Heart left ventricle (tissue), 16 donors: ENCODE results near the gene CYP2U1. TPM values are rescaled to one million over a fixed set of nuclear protein-coding genes. Genes with fewer than 3 reads are reported as not detected.

ENCODE experiments used
- ATAC-seq, 4 donors: fragments of 200-7000 bp; cut with Tn5 transposase; one replicate each; pipeline ENCODE4 v1.9.1; 2020 to 2022; ENCODE audit warnings: moderate library complexity in 4 of 4, mild to moderate bottlenecking in 3 of 4, moderate number of reproducible peaks in 1 of 4
- DNase-seq, 5 donors: peaks; one replicate each; pipeline ENCODE4 v3.0.0-alpha.2; 2020
- H3K27ac ChIP-seq, 12 donors: fragments of 200-600 bp; sonication (generic) in 4 of 12; one replicate each; pipeline versions ENCODE4 v1.5.0 to v1.8.0; 2016 to 2022; ENCODE audit warnings: mild to moderate bottlenecking in 2 of 12
- H3K27me3 ChIP-seq, 9 donors: fragments of 200-600 bp; sonication (generic) in 2 of 9; one replicate each; pipeline versions ENCODE4 v1.5.1 to v1.8.0; 2016 to 2022; ENCODE audit warnings: mild to moderate bottlenecking in 3 of 9
- H3K36me3 ChIP-seq, 9 donors: fragments of 200-600 bp; sonication (generic) in 2 of 9; one replicate each; pipeline versions ENCODE4 v1.5.0 to v1.8.0; 2018 to 2022; ENCODE audit warnings: mild to moderate bottlenecking in 2 of 9
- H3K4me1 ChIP-seq, 12 donors: fragments of 200-600 bp; sonication (generic) in 4 of 12; one replicate each; pipeline versions ENCODE4 v1.5.0 to v1.8.0; 2016 to 2022; ENCODE audit warnings: mild to moderate bottlenecking in 3 of 12
- H3K4me3 ChIP-seq, 12 donors: fragments of 200-600 bp; sonication (generic) in 4 of 12; one replicate each; pipeline versions ENCODE4 v1.5.0 to v1.8.0; 2017 to 2022; ENCODE audit warnings: mild to moderate bottlenecking in 9 of 12, moderate library complexity in 4 of 12
- H3K9me3 ChIP-seq, 12 donors: fragments of 200-600 bp; sonication (generic) in 4 of 12; one replicate each; pipeline versions ENCODE4 v1.5.0 to v1.8.0; 2016 to 2022; ENCODE audit warnings: mild to moderate bottlenecking in 1 of 12
- POLR2A ChIP-seq, 2 donors: fragments of 450-650 bp; IDR thresholded peaks; one replicate each; pipeline ENCODE4 v1.6.1; 2017; ENCODE audit warnings: antibody characterized with exemption in 2 of 2, mild to moderate bottlenecking in 2 of 2, moderate library complexity in 2 of 2
- WGBS, 4 donors: extraction: QIAGEN DNeasy Blood & Tissue Kit in 2 of 4; methylation state at CpG; one replicate each; pipeline versions ENCODE4 v1.1.5 to v1.1.7; 2013 to 2018; 5-methylcytosine and 5-hydroxymethylcytosine counted together
- intact Hi-C, 10 donors: fragments of 100-400 bp; cut with DNase I; formaldehyde crosslinking; loops; one replicate each; pipeline versions ENCODE4 v1.11.1 to v1.14.2; 2022
- polyA plus RNA-seq, 2 donors: library from polyadenylated mRNA; stranded (reverse); fragments of 200-250 nt; gene quantifications; one replicate each; pipeline ENCODE4 v1.2.3, GENCODE V29; 2013
- total RNA-seq, 9 donors: library from RNA; depleted of rRNA in 2 of 9; stranded (reverse); fragments of >200 nt in 2 of 9; fragmentation: NEBNext Ultra II Directional in 3 of 9; extraction: Animal tissue kit (Norgen Biotek cat#: 25700) in 3 of 9; gene quantifications; one replicate each; pipeline versions ENCODE4 v1.1.0 to v1.2.4, GENCODE V29; 2016 to 2023
- TF ChIP-seq, protein P1 (sequence below), 12 donors: fragments of 200-600 bp; sonication (generic) in 4 of 12; IDR thresholded peaks; one replicate each; pipeline versions ENCODE4 v1.5.0 to v1.8.0; 2018 to 2022; ENCODE audit warnings: antibody characterized with exemption in 12 of 12, mild to moderate bottlenecking in 5 of 12
- donor health status: ischemic (EF 13 %, LVEDD 7.1; RV severe dilation, severe dysfunction).
- donor health status: healthy with polysubstance abuse.
- donor health status: DM: no; HTN: yes; CAD: no.
- donor health status: DM: no; HTN: no; CAD: no.
- donor health status: ischemic (EF 25% LVEDD 6.9; RV normal size, moderate dysfunction).
- donor health status: ischemic (EF 25% LVEDD 5.7; RV mildly dilated, moderate dysfunction).
- donor health status: healthy.
- donor health status: DM: yes; HTN: yes; CAD: no.
- donor health status: ischemic (EF 35%, LVEDD 5.7; RV mildly dilated, moderate dysfunction).
- donor health status: nonischemic (EF 11% LVEDD 7.7; RV severe dilation, severe dysfunction).
- donor health status: DM: yes; HTN: yes; CAD: no.
- donor health status: PGD.
- donor health status: ischemic (EF 29% LVEDD 5.4; RV normal size, mild dysfunction).
- donor health status: nonischemic (EF 23%, LVEDD 6.1; RV moderate dilation, normal function).

CYP2U1 gene
- total and polyA plus RNA-seq, 11 donors = 3.7 to 11.8 (median 6.7) TPM

DNA sequence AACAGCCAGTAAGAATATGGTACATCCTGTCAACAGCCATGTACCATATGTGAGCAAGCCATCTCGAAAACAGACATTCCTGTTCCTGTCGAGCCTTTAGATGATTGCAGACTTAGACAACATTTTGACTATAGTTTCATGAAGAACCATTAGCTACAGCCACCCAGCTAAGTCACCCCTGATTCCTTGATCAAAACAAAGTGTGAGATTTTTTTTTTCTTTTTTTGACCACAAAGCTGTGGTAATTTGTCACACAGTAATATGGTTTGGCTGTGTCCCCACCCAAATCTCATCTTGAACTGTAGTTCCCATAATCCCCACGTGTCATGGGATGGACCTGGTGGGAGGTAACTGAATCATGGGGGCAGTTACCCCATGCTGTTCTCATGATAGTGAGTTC lies 43.2 kb downstream of the CYP2U1 start:
- Histone ChIP-seq H3K36me3 (no peaks in the 10 kb centered on the region), H3K4me1 (peaks cover 0 to 8% (median 0%) of the 10 kb centered on the region in 12 donors), H3K27ac (no peak overlapping the region), H3K9me3 (no peaks in the 10 kb centered on the region), H3K4me3 (no peak overlapping the region), H3K27me3 (no peaks in the 10 kb centered on the region)
- 76 to 87% (median 82%) methylated on average over 3 of the region's 3 CpGs for WGBS, 4 donors
- DNase-seq (no peak), ATAC-seq (no peak)
- intact Hi-C loops = no loop called here
- TF ChIP-seq, protein P1, sequence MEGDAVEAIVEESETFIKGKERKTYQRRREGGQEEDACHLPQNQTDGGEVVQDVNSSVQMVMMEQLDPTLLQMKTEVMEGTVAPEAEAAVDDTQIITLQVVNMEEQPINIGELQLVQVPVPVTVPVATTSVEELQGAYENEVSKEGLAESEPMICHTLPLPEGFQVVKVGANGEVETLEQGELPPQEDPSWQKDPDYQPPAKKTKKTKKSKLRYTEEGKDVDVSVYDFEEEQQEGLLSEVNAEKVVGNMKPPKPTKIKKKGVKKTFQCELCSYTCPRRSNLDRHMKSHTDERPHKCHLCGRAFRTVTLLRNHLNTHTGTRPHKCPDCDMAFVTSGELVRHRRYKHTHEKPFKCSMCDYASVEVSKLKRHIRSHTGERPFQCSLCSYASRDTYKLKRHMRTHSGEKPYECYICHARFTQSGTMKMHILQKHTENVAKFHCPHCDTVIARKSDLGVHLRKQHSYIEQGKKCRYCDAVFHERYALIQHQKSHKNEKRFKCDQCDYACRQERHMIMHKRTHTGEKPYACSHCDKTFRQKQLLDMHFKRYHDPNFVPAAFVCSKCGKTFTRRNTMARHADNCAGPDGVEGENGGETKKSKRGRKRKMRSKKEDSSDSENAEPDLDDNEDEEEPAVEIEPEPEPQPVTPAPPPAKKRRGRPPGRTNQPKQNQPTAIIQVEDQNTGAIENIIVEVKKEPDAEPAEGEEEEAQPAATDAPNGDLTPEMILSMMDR (IDR thresholded peaks at IDR 0.05) = no peak
- no peak for TF ChIP-seq POLR2A (IDR thresholded peaks at IDR 0.05)

DNA sequence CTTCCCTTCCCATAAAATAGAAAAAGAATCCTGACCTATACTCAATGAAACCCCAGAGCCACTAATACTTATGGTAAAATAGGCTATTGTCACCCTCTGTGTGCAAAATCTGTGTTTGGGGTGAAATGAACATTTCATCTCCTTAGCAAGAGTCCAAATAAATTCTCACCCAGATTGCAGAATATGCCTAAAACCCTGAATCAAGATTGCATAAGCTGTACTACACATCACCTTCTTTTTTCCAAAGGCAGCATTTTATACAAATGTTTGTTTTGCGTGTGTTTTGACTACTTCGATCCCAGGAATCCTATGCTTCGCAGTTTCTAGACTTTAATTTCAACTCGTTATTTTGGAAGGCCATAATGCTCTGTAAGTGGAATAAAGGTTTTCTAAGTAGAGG lies 46.1 kb downstream of the CYP2U1 start:
- H3K27ac ChIP-seq = no peak overlapping the region
- DNase-seq (no peak), ATAC-seq (no peak)
- H3K36me3 ChIP-seq = no peaks in the 10 kb centered on the region
- H3K27me3 ChIP-seq = no peaks in the 10 kb centered on the region
- intact Hi-C loops = no loop called here
- WGBS, 4 donors = 90 to 93% (median 92%) methylated on average over 4 of the region's 4 CpGs
- H3K4me3 ChIP-seq = no peak overlapping the region
- H3K9me3 ChIP-seq = peaks cover 0 to 12% (median 4%) of the 10 kb centered on the region in 12 donors
- H3K4me1 ChIP-seq = peaks cover 0 to 8% (median 0%) of the 10 kb centered on the region in 12 donors
- TF ChIP-seq, protein P1 (IDR thresholded peaks at IDR 0.05) = no peak
- no peak for TF ChIP-seq POLR2A (IDR thresholded peaks at IDR 0.05)

DNA sequence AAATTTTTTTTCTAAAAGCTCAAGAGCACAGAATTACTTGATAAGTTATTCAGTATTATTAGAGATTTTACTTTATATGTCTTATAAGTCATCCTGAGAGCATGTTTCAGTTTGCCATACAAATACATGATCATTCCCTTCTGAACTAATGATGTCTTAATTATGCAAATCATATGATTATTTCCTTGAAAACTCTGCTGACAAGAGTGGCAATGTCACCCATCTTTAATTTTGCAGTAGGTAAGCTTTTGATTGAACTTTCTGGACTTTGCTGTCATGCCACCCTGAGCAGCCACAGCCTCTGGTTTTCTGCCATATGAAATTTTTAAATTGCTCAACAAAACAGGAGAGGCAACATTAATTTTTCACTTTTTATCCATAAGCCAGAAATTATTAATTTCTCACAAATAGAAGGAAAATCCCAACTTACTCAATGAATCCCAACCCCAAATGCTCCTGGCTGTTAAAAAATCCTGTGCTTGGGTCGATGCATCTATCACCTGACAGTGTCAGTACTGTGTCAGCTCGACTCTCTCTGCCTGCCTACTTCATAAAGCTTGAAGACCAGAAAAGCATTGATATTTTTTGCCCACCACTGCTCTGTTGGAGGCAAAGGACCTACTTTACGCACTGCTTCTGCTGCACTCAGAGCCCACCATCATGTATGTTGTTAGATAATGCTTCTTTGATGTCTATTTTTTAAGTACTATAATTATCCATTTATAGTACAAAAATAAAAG lies 46.8 kb downstream of the CYP2U1 start:
- 56 to 70% (median 67%) methylated on average over 3 of the region's 3 CpGs for WGBS, 4 donors
- no peaks in the 10 kb centered on the region for H3K36me3 ChIP-seq
- H3K4me1 ChIP-seq = peaks cover 0 to 8% (median 0%) of the 10 kb centered on the region in 12 donors
- ATAC-seq (peak in 2 of 4 donors; percentile 20 to 28), DNase-seq (no peak)
- H3K27me3 ChIP-seq = no peaks in the 10 kb centered on the region
- intact Hi-C loops = no loop called here
- no peak overlapping the region for H3K4me3 ChIP-seq
- TF ChIP-seq POLR2A (IDR thresholded peaks at IDR 0.05) = no peak
- TF ChIP-seq, protein P1 (IDR thresholded peaks at IDR 0.05) = no peak
- H3K9me3 ChIP-seq = peaks cover 0 to 12% (median 4%) of the 10 kb centered on the region in 12 donors
- H3K27ac ChIP-seq = no peak overlapping the region

DNA sequence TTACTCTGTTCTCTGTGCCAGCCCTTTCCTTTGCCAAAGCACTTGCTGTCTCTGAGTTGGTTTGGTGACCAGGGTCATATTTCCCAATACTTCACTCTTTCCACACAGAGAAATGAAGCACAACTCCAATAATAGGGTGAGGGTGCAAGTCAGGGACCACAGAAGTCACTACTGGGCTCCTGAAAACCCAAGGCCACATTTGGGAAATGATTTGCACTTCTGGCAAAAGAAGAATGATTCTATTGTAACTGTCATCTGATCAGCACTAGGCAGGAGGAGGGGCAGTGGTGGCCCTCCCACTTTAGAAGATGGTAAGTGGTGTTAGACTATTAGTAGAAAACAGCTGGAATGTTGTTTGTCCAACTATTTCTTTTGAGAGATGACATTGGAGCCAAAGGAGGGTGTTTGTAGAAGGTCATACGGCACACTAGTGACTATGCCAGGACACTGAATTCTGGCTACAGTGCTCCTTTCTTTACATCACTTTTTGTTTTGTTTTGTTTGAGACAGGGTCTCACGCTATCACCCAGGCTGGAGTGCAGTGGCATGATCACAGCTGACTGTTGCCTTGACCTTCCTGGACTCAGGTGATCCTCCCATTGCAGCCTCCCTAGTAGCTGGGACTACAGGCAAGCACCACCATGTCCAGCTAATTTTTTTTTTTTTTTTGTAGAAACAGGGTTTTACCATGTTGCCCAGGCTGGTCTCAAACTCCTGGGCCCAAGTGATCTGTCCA lies 47.5 kb downstream of the CYP2U1 start:
- H3K9me3 ChIP-seq = peaks cover 0 to 12% (median 4%) of the 10 kb centered on the region in 12 donors
- no peak for TF ChIP-seq POLR2A (IDR thresholded peaks at IDR 0.05)
- TF ChIP-seq, protein P1 (IDR thresholded peaks at IDR 0.05) = no peak
- H3K36me3 ChIP-seq = no peaks in the 10 kb centered on the region
- no peak overlapping the region for H3K4me3 ChIP-seq
- H3K27me3 ChIP-seq = no peaks in the 10 kb centered on the region
- 76 to 84% (median 80%) methylated on average over 2 of the region's 2 CpGs for WGBS, 4 donors
- intact Hi-C loops = no loop called here
- peak in 2 of 4 donors; percentile 24 to 28 for ATAC-seq
- H3K27ac ChIP-seq = no peak overlapping the region
- DNase-seq = no peak
- H3K4me1 ChIP-seq = peaks cover 0 to 8% (median 0%) of the 10 kb centered on the region in 12 donors
